Spinal cord (tissue), 10 donors: ENCODE data around the gene IL3. TPM values are rescaled to one million over a fixed set of nuclear protein-coding genes. Genes with fewer than 3 reads are reported as not detected.

Source experiments
- DNase-seq, 6 donors: peaks; one replicate each; pipeline versions ENCODE4 v3.0.0 to v3.0.0-alpha.2; 2013 to 2015; ENCODE audit warnings: low spot score in 6 of 6, low read depth in 4 of 6
- H3K27ac ChIP-seq: one replicate; pipeline ENCODE4 v1.5.1; 2013; ENCODE audit warnings: low read depth, low read length, control low read depth
- H3K27me3 ChIP-seq: one replicate; pipeline ENCODE4 v1.6.1; 2013; ENCODE audit warnings: low read length; ENCODE audit not compliant: control insufficient read depth, insufficient read depth
- H3K36me3 ChIP-seq: one replicate; pipeline ENCODE4 v1.6.1; 2013; ENCODE audit warnings: low read length; ENCODE audit not compliant: control insufficient read depth, insufficient read depth
- H3K4me1 ChIP-seq: one replicate; pipeline ENCODE4 v1.6.1; 2013; ENCODE audit warnings: low read length; ENCODE audit not compliant: control insufficient read depth, insufficient read depth
- H3K4me3 ChIP-seq: one replicate; pipeline ENCODE4 v1.5.1; 2013; ENCODE audit warnings: low read depth, low read length, control low read depth
- H3K9me3 ChIP-seq: one replicate; pipeline ENCODE4 v1.6.1; 2013; ENCODE audit warnings: low read length; ENCODE audit not compliant: control insufficient read depth, insufficient read depth
- WGBS: methylation state at CpG from one replicate; pipeline ENCODE4 v1.1.5; 2013; ENCODE audit warnings: missing lambda C conversion rate; ENCODE audit not compliant: insufficient coverage; 5-methylcytosine and 5-hydroxymethylcytosine counted together
- polyA plus RNA-seq, 2 donors: library from polyadenylated mRNA; unstranded; fragments of 120-200 nt; gene quantifications; one replicate each; pipeline ENCODE4 v1.2.1, GENCODE V29; 2013; ENCODE audit not compliant: insufficient read length in 2 of 2
- total RNA-seq, 2 donors: library from RNA; depleted of rRNA in 1 of 2; stranded (reverse); fragments of 120-200 nt in 1 of 2; fragments of >200 nt in 1 of 2; gene quantifications; one replicate each; pipeline versions ENCODE4 v1.2.3 to v1.2.4, GENCODE V29; 2013 to 2014
- donor health status: healthy.

Gene IL3
- total and polyA plus RNA-seq, 4 donors = not detected

- Histone ChIP-seq H3K27me3 (no peaks in the 10 kb centered on the region), H3K27ac (no peak overlapping the region), H3K9me3 (no peaks in the 10 kb centered on the region), H3K4me3 (no peak overlapping the region), H3K36me3 (no peaks in the 10 kb centered on the region), H3K4me1 (no peaks in the 10 kb centered on the region)
- WGBS = 70% methylated on average over 4 of the region's 4 CpGs
- DNase-seq = no peak
Measured at GRCh38 chr5:132079081-132079480, 18.6 kb downstream of the IL3 start.

- H3K4me3 ChIP-seq = no peak overlapping the region
- H3K4me1 ChIP-seq = no peaks in the 10 kb centered on the region
- 94% methylated on average over 3 of the region's 3 CpGs for WGBS
- no peaks in the 10 kb centered on the region for H3K27me3 ChIP-seq
- H3K27ac ChIP-seq = no peak overlapping the region
- DNase-seq = no peak
- H3K9me3 ChIP-seq = no peaks in the 10 kb centered on the region
- no peaks in the 10 kb centered on the region for H3K36me3 ChIP-seq
Measured at GRCh38 chr5:132079619-132080018, 19.2 kb downstream of the IL3 start.

GRCh38 chr5:132080595-132080994, 20.1 kb downstream of the IL3 start:
- DNase-seq = no peak
- Histone ChIP-seq H3K4me1 (no peaks in the 10 kb centered on the region), H3K36me3 (no peaks in the 10 kb centered on the region), H3K9me3 (no peaks in the 10 kb centered on the region), H3K27me3 (no peaks in the 10 kb centered on the region), H3K27ac (no peak overlapping the region), H3K4me3 (no peak overlapping the region)
- 80% methylated on average over 2 of the region's 3 CpGs for WGBS

DNA sequence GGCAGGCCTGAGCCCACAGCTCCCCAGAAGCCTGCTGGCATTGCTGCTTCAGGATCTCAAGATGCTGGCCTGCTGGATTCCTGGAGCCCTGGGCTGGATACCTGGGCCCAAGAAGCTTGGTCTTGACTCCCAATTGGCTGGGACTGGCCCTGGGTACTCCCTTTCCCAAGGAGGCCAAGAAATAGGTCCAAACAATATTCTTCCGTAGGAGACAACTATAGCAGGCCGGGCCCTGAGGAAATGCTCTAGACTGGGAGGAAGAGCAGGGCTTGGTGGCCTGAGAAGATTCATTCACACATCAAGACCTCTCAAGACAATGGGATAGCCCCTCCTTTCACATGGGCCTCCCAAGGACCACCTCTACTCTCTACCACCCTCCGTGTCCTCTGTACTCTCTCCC, 21.0 kb downstream of the IL3 start:
- Histone ChIP-seq H3K9me3 (no peaks in the 10 kb centered on the region), H3K36me3 (no peaks in the 10 kb centered on the region), H3K27ac (no peak overlapping the region), H3K4me3 (no peak overlapping the region), H3K4me1 (peaks cover 3% of the 10 kb centered on the region), H3K27me3 (no peaks in the 10 kb centered on the region)
- no peak for DNase-seq
- 100% methylated on average over 1 of the region's 3 CpGs for WGBS

- no peak for DNase-seq
- Histone ChIP-seq H3K27ac (no peak overlapping the region), H3K4me3 (no peak overlapping the region), H3K4me1 (peaks cover 7% of the 10 kb centered on the region), H3K27me3 (no peaks in the 10 kb centered on the region), H3K36me3 (no peaks in the 10 kb centered on the region), H3K9me3 (no peaks in the 10 kb centered on the region)
- WGBS = 89% methylated on average over 8 of the region's 8 CpGs
Measured at GRCh38 chr5:132082329-132083023, 22.0 kb downstream of the IL3 start.

GRCh38 chr5:132083071-132083678, 22.7 kb downstream of the IL3 start:
- DNase-seq = no peak
- Histone ChIP-seq H3K4me1 (peaks cover 7% of the 10 kb centered on the region), H3K27ac (no peak overlapping the region), H3K9me3 (no peaks in the 10 kb centered on the region), H3K36me3 (no peaks in the 10 kb centered on the region), H3K27me3 (no peaks in the 10 kb centered on the region), H3K4me3 (no peak overlapping the region)
- 100% methylated on average over 2 of the region's 4 CpGs for WGBS

DNA sequence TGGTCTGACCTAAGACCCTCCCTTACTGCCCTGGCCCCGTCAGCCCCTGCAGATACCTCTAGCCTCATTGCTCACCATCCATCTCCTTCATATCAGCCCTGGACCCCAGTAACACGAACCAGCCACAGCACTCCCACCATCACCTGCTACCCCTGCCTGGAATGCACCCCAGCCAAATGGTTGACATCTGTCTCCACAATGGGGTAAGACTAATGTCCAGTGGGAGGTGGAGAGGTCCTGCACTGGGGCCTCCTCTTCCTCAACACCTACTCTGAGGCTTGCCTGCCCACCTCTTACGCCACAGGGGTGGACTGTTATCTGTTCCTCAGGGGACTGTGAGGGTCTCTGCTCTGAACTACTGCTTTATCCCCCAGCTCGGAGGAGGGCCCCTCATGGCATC, 25.2 kb downstream of the IL3 start:
- H3K27ac ChIP-seq = no peak overlapping the region
- WGBS = 88% methylated on average over 4 of the region's 4 CpGs
- no peaks in the 10 kb centered on the region for H3K36me3 ChIP-seq
- no peak overlapping the region for H3K4me3 ChIP-seq
- no peaks in the 10 kb centered on the region for H3K9me3 ChIP-seq
- H3K27me3 ChIP-seq = no peaks in the 10 kb centered on the region
- H3K4me1 ChIP-seq = peaks cover 7% of the 10 kb centered on the region
- no peak for DNase-seq

- H3K27ac ChIP-seq = no peak overlapping the region
- 30% methylated on average over 2 of the region's 2 CpGs for WGBS
- DNase-seq = peak in 2 of 6 donors; percentile 7 to 39
- H3K27me3 ChIP-seq = no peaks in the 10 kb centered on the region
- H3K4me1 ChIP-seq = peaks cover 7% of the 10 kb centered on the region
- H3K4me3 ChIP-seq = no peak overlapping the region
- no peaks in the 10 kb centered on the region for H3K36me3 ChIP-seq
- H3K9me3 ChIP-seq = no peaks in the 10 kb centered on the region
Measured at GRCh38 chr5:132086277-132086794, 25.9 kb downstream of the IL3 start.

DNA sequence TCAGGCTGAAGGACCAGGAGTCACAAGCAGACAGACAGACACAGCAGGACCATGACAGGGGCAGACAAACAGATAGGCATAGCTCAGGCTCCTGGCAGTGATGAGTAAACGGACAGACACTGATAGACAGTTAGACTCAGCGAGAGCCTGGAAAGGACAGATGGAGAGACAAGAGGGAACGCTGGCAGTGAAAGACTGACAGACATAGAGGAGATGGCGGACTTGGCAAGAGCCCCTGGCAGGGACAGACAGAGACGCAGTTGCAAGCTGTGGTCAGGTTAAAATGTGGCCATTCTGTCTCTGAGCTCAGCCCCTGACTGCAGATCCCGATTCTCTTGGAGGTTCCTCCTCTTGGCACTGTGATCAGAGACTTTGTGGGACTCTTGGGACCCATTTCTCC, 26.7 kb downstream of the IL3 start:
- no peak overlapping the region for H3K4me3 ChIP-seq
- H3K27ac ChIP-seq = no peak overlapping the region
- DNase-seq = peak in 1 of 6 donors; percentile 16
- no peaks in the 10 kb centered on the region for H3K36me3 ChIP-seq
- peaks cover 7% of the 10 kb centered on the region for H3K4me1 ChIP-seq
- no peaks in the 10 kb centered on the region for H3K9me3 ChIP-seq
- H3K27me3 ChIP-seq = no peaks in the 10 kb centered on the region
- WGBS = 75% methylated on average over 6 of the region's 6 CpGs

DNA sequence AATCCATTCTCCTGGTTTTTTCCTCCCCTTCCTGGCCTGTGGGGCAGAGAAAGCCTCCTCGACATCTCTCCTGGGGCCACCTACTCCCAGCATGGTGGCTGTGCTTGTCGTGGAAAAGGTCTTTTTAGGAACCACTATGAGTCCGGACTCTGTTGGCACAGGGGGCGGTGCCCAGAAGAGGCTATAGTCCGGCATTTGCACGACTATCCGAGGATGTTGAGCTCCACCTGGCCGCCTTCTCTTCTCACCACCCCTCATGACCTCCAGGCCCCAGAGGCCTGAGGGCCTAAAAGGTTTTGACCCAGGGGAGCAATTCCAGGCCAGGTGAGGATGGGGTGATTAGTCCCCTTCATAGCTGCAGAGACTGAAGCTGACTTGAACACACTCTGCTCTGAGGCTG, 27.2 kb downstream of the IL3 start:
- WGBS = 68% methylated on average over 5 of the region's 8 CpGs
- Histone ChIP-seq H3K27me3 (no peaks in the 10 kb centered on the region), H3K36me3 (no peaks in the 10 kb centered on the region), H3K9me3 (no peaks in the 10 kb centered on the region), H3K27ac (no peak overlapping the region), H3K4me1 (peaks cover 7% of the 10 kb centered on the region), H3K4me3 (no peak overlapping the region)
- DNase-seq = no peak
